GM08714 (cell line): ENCODE measurements around the gene HHATL.

Experiments used
- H3K4me3 ChIP-seq: fragments of 200-500 bp; sonication (Bioruptor generic); 2 replicates; pipeline ENCODE4 v1.5.1; 2014; ENCODE audit warnings: mild to moderate bottlenecking, low read length, inconsistent platforms
- ZNF274 ChIP-seq: IDR thresholded peaks from 2 replicates; pipeline ENCODE4 v1.6.1; 2012; ENCODE audit warnings: mild to moderate bottlenecking, low read depth, low read length

Gene HHATL

DNA sequence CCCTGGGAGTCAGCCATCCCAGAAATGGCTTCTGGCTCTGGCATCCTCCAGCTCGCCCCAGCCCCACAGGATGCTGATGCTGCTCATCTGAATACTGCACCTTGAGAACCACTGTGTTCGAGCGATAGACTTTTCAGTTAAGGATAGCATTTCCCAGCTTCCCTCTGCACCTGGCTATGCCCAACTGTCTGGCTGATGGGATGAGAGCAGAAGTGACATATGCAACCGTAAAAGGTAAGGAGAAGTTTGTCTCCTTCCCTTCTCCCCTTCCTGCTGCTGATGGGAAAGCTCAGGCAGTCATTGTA lies 9.7 kb upstream of the HHATL start:
- no peak for TF ChIP-seq ZNF274

DNA sequence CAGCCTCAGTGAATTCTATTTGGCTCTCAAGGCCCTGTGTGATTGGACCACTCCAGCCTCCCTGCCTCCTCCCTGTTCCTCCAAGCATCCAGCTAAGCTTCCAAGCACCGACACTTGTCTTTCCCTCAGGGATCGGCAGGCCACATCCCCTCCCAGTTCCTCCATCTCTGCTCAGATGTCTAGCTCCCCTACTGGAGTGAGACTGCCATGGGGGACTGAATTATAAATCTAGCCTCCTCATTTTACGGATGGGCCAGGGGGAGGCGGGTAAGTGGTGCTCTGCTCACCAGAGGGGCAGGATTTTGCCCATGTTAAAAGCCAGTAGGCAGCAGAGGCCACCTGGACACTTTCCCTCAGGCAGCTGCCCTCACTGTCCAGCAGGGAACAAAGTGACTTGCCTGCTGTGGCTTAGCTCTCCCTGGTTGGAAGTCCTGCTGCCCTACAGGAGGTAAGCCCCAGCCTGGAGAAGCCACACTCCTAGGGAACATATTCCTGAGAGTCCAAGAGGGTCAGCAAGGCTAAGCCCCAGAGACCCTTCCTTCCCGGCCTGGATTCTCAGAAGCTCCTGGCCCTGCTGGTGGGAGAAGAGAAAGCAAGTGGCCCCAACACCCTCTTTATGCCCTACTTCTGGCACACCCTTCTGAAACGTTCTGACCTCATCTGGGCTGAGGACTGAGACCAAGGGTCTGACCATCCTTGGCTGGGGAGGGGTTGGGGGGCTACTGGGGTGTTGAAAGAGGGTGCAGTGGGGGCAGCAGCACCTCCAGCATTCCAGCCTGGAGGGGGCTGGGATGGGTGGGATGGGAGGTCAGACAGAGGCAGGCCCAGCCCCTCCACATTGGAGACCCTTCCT lies 9.1 kb upstream of the HHATL start:
- no peak overlapping the region for H3K4me3 ChIP-seq
- TF ChIP-seq ZNF274 = no peak

More for the DNA sequence above, 9.7 kb upstream of the HHATL start:
- H3K4me3 ChIP-seq = no peak overlapping the region

DNA sequence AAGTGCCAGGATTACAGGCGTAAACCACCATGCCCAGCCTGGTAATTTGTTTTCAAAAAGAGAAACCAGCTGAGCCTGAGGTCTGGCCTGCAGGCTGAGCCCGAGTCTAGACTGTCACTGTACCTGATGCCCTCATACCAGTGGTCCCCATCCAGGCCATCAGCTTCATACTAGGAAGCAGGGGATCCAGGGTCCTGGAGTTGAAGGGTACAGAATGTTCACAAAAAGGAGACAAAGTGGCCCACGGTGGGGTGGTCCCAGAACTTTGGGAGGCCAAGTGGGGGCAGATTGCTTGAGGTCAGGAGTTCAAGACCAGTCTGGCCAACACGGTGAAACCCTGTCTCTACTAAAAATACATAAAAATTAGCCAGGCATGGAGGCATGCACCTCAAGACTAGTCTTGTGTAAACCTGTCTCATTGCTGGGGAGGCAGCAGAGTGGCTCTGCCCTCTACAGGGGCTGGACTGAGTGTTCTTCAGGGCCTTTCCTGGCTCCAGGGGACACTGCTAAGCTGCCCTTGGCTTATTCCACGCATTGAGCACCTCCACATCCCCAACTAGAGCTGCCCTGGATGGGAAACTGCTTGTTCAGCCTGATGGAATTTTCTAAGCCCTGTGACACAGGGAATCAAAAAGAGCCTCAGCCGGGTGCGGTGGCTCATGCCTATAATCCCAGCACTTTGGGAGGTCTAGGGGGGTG lies 7.9 kb upstream of the HHATL start:
- no peak for TF ChIP-seq ZNF274
- H3K4me3 ChIP-seq = no peak overlapping the region

DNA sequence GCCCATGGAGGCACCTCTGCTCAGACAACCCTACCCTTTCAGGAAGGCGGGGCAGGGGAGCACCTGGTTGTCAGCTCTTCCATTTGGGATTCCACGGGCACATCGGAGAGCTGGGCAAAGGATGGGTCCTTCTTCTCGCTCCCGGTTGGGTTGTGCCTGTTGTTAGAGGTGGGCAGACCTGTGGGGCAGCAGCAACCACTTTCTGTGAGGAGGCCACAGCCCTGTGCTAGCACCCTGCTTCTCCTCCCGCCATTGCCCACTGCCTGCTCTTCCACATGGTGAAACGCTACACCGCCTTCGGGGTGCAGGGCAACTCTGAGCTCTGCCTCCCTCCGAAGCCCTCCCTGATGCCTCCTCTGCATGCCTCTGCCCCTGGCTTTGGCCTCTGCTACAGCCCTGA lies 7.0 kb upstream of the HHATL start:
- no peak for TF ChIP-seq ZNF274
- H3K4me3 ChIP-seq = no peak overlapping the region

DNA sequence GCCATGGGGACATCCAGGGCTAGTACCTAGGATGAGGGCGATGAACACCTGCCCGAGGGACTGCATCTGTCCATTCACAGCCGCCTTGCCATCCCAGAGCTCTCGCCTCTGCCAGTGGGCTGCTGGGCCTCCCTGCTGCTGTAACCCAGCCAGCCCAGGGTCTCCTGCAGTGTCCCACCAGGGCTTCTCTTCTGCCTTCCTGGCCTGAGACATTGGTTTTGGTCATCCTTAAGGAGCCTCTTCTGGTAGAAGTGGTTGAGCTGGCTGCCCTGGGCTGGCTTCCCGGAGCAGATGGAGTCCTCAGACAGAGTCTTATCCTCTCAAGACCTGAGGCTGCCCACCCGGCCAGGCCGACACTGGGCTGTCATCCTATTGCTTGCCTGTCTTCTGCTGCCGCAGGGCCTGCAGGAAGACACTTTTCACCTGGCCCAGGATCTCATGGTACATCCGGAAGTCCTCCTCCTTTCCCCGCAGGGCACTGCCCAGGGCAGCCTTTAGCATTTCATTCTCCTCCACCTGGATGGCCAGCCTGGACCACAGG lies 6.1 kb upstream of the HHATL start:
- TF ChIP-seq ZNF274 = no peak
- H3K4me3 ChIP-seq = no peak overlapping the region

DNA sequence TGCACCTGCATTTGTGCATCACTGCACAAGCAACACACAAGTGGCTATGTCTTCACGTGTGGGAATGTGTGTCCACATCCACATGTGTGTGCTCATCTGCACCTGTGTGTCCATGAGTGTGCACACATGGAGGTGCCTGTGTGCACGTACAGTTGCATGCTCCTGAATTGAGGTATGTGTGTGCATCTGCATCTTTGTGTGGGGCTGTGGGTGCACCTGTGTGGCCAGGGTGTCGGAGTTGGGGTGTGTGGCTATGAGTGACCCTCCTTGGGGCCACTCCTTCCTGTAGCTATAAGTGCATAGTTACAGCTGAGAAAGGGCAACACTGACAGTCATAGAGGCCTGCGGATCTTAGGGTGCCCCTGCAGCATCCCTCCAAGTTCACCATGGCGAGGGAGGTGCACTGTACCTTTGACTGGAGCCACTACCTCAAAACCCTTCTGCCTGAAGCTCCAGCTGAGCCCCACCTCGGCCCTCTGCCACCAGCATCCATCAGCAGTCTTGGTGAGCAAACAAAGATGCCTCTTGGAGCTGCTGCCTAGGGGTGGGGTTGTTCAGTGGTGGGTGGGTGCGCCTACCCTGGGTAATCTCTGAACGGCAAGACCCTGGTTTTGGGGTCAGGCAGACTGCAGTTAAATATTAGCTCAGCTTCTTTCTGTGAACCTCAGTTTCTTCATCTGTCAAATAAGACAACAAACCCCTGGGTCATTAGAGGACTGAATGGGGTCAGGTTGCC lies 5.2 kb upstream of the HHATL start:
- no peak for TF ChIP-seq ZNF274
- H3K4me3 ChIP-seq = no peak overlapping the region

DNA sequence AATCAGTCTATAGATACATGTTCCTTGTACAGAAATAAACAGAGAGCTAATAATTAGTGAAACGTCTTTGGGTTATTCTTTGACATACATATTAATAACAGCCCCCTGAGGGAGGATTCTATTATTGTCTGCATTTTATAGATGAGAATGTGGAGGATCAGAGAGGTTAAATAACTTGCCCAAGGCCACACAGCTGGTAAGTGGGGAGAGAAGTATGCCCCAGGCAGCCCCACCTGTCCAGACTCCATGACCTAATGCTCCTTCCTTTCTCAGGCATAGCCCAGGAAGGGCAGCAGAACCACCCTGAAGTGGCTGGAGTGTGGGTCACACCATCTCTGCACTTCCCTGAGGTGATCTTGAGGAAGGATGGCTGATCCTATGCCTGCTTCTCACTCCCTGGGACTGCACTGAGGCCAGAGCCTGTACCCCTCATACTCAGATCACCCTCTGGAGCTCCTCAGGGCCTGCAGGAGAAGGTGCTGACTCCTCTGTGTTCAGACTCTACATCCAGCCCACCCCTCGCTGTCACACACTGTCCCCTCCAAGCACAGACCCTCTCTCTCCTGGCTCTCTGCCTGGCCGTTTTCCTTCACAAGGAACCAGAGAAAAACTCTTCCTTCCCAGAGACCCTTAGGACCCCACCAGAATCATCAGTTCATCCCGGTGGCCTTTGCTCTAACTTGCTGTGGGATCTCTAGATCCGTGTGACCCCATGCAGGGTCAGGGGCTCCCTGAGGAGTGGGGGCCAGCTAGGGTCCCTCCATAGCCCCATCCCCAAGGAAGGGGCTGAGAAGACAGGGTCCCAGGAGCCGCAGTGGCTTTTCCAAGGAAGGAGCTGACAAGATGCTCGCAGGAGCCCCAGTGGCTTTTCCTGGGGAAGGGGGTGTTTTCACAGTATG lies 4.4 kb upstream of the HHATL start:
- H3K4me3 ChIP-seq = no peak overlapping the region
- no peak for TF ChIP-seq ZNF274

DNA sequence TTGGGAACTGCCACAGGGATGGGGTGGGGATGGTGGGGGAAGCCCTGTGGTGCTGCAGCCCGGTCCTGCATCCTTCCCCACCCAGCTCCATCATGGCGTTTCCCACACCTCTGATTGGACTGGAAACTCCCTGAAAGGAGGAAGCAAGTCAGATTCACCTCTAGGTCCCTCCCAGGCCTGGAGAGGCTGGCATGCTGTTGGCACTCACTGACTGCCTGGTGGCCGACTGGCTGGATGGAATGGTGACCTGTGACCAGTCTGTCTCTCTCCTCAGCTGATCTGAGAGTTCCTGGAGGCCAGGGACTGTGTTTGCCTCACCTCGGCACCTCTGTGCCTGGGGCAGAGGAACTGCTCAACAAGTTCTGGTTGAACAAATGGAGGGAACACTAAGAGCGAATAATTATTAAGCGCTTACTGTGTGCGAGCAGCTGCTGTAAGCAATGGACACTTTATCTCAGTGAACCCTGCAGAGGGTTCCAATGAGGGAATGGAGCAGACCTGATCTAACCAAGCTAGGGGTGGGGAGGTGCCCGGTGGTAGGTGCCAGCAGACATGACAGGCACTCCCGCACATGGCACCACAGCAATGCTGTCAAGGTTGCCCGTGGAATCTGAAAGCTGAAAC lies 3.5 kb upstream of the HHATL start:
- no peak for TF ChIP-seq ZNF274
- H3K4me3 ChIP-seq = no peak overlapping the region

DNA sequence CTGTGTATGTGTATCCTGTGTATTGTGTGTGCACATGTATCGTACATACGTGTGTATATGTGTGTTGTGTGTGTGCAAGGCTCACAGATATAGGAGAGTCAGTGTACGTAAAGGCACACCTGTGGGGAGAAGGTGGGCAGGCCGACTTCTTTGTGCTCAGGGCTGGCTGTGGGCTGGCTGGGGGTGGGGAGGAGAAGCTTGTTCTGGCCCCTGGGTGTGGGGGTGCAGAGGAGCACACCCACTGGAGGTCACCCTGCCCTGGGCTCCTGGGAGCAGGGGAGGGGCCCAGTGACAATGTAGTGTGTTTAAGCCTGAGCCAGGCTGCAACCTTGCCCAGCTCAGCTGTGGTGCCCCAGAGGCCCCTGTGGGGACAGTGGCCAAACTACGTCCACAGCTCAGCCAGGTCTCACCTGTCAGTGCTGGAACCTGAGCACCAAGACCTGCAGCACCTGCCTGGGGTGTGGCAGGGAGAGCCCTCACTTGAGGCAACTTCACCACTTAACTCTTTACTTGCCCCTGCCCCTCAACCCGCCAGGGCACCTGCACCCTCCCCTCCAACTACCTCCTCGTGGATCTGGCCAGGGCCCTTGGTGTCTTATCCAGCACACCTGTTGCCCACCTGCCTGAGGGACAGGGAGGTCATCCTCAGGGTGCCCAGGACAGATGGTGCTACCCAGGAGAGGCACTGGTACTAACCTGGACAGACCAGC lies 2.6 kb upstream of the HHATL start:
- no peak overlapping the region for H3K4me3 ChIP-seq
- no peak for TF ChIP-seq ZNF274

DNA sequence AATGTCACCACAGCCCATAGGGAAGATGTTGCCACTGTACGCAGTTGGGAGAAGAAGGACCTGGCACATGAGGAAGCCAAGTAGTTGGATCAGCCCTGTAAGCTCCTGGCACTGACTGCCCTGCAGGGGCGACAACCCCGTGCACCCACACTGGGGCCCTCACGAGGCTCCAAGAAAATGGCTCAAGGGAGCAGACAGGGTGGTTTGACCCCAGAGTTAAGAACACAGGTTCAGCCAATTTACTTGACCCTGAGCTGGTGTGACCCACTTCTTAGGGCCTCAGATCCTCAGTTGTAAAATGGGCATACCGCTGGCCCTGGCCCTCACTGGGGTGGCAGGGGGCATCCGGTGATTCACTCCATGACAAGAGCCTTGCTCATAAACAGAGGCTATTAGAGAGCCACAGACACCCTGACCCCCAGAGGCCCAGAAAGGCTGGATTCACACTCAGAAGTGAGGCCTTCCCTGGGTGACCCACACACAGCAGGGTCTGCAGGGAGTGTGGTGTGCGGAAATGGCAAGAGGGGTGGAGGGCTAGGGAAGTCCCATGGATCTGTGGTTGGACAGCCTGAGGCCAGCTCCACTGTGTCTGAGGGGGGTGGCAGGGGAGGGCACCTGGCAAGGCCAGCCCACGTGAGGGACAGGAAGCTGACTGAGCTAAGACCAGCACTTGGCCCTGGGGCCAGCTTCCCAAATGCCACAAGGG lies 1.7 kb upstream of the HHATL start:
- TF ChIP-seq ZNF274 = no peak
- H3K4me3 ChIP-seq = no peak overlapping the region

DNA sequence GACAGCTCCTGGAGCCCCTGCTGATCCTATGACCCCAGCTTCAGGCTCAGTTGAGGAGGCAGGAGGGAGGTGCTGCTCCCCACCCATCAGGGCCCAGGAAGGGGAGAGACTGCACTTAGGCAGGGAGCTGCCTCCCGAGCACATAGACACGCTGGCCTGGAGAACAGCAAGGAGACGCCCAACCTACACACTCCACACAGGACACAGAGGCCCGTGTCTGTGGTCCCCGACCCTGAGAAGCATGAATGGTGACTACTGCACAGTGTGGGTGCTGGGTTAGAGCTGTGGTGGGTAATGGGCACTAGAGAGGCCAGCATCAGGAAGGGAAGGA lies 1.1 kb upstream of the HHATL start:
- H3K4me3 ChIP-seq = no peak overlapping the region
- no peak for TF ChIP-seq ZNF274

DNA sequence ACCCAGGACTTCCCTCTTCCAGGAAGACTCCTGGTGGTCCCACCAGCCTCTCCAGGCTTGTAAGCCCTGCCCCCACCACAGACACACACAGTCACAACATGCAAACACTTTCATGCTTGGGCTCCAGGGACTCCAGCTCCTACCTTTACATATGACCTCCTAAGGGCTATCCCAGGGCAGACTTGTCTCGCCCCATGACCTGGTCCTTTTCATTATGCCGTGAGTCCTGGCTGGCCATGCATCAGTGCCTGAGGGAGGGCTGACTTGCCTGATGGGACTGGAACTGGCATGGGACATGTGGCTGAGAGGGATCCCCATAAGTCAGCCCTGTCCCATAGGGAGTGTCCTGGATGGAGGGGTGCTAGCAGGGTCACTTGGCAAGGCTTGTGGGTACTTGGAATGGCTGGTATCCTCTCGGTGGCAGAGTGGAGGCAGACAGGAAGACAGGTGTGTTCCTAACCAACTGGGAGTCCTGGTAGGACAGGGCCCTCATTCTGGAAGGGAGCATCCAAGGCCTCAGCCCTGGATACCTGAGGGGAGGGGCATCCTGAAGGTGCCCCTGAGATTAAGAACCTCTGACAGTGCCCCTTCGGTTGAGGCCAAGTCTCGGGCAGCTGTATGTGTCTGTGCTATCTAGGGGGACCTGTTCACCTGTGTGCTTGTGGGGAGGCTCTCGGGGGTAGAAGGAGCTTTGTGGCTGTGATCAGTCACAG lies 540 bp upstream of the HHATL start:
- TF ChIP-seq ZNF274 = no peak
- H3K4me3 ChIP-seq = no peak overlapping the region
